ENCODE data around the gene BCL2L11.

- TF ChIP-seq CTCF (IDR thresholded peaks at IDR 0.05) (no peak), POLR2A (IDR thresholded peaks at IDR 0.05) (no peak)
Observed at GRCh38 chr2:111106706-111107105, 14.0 kb upstream of the BCL2L11 start.

All from heart left ventricle (tissue), 13 donors.